ENCODE data around the gene PRKCE. TPM values are rescaled to one million over a fixed set of nuclear protein-coding genes. Genes with fewer than 3 reads are reported as not detected.

Gene PRKCE
- total RNA-seq, 1 donor, result 12.5 TPM

DNA sequence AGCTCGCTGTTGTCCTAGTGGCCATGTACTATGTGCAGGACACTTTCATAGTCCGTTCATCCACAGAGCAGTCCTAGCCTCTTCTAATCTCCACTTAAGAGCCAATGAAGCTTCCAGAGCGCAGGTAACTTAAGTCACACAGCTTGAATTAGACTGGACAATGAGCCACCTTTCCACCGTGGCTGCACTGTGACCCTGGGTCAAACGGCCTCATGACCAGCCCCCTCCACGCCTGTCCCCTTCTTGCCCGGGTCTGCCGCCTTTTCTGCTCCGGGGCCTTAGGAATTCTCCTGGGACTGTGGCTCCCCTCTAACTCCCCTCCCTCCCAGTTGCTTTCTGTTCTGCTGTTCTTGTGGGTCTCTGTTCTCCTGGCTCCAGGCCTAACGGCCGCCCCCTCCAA, 8.4 kb upstream of the PRKCE start:
- peak overlapping the region; percentile 71 for H3K4me3 ChIP-seq (ENCODE audit: low read depth, low read length)
- TF ChIP-seq, protein P1, sequence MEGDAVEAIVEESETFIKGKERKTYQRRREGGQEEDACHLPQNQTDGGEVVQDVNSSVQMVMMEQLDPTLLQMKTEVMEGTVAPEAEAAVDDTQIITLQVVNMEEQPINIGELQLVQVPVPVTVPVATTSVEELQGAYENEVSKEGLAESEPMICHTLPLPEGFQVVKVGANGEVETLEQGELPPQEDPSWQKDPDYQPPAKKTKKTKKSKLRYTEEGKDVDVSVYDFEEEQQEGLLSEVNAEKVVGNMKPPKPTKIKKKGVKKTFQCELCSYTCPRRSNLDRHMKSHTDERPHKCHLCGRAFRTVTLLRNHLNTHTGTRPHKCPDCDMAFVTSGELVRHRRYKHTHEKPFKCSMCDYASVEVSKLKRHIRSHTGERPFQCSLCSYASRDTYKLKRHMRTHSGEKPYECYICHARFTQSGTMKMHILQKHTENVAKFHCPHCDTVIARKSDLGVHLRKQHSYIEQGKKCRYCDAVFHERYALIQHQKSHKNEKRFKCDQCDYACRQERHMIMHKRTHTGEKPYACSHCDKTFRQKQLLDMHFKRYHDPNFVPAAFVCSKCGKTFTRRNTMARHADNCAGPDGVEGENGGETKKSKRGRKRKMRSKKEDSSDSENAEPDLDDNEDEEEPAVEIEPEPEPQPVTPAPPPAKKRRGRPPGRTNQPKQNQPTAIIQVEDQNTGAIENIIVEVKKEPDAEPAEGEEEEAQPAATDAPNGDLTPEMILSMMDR (IDR thresholded peaks at IDR 0.05; ENCODE audit: insufficient read depth, low read length), result no peak
- peak; percentile 15 for DNase-seq (ENCODE audit: low read depth)

DNA sequence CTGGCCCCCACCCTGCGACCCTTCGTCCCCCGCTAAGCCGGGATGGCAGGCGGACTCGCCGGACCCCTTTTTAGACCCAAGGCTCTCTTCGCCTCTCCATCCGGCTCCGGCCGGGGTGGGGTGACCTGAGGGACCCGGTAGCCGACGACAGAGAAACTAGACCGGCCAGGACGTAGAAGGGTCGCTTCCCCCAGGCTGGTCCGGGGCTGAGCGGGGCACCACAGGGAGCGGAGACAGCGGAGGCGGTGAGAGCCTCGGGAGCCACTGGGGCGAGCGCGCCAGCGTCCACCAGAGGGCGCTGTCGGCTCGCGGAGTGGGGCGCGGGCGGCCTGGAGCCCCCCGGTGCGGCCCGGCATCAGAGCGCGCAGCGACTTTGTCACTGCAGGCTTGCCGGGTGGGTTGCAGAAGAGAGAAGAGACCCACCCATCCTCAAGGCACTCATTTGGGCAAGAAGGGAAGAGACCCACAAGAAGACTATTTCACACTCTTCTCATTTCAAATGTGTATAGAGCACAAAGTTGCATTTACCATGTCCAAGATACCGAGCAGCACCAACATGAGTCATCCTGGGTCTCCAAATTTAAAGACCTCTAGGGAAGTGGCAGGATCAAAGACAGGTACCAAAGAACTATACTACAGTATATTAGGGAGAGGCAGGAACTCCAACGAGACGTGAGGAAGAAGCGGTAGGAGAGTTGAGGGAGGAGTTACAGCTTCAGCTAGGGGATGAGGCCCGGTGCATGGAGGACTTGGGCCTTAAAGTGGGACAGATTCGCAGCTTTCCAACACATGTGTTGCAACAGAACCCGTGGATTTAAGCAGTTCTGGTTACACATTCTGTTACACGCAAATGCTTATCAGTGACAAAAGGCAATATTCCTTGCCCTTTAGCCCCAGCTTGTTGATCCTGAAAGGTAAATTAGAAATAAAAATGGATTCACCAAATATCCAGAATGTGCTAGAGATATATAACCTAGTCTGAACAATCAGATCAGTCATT, 7.6 kb upstream of the PRKCE start:
- TF ChIP-seq, protein P1 (IDR thresholded peaks at IDR 0.05; ENCODE audit: insufficient read depth, low read length), result peak; percentile 69
- H3K4me3 ChIP-seq (ENCODE audit: low read depth, low read length), result peak overlapping the region; percentile 71
- DNase-seq (ENCODE audit: low read depth), result peak; percentile 42

DNA sequence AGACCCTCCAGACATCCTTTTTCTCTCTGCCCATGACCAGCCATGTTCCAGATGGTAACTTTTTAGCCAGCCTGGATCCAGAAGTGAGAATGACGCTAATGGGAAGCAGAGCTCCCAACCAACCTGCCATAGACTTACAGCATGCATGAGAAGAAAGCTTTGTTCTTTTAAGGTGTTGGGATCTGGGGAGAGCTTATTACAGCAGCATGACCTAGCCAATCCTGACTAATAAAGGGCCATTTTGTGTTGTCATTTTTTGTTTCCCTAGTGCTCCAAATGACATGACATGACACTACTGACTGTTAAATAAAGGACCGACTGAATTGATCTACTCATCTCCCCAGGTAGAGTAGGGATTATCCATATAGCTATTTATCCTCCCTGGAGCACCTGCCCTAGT, 5.2 kb upstream of the PRKCE start:
- TF ChIP-seq, protein P1 (IDR thresholded peaks at IDR 0.05; ENCODE audit: insufficient read depth, low read length), result no peak
- no peak for DNase-seq (ENCODE audit: low read depth)
- H3K4me3 ChIP-seq (ENCODE audit: low read depth, low read length), result no peak overlapping the region

DNA sequence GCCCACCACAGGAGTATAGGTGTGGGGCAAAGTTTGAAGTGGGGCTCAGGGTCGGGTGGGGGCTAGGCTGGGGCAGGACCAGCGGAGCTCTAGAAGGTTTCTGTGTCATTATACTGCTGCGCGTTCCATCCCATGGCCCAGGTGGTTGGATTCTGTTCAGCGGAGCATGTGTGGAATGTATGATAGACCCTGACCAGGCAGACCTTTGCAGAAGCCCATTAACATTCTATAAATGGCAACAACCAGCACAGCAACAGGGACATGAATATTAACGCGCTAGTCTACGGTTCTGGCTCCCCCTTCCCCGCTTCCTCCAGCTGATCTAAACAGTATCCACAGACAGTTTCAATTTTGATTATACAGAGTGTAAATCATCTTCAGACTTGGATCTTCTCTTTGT, 4.1 kb upstream of the PRKCE start:
- H3K4me3 ChIP-seq (ENCODE audit: low read depth, low read length), result no peak overlapping the region
- no peak for DNase-seq (ENCODE audit: low read depth)
- TF ChIP-seq, protein P1 (IDR thresholded peaks at IDR 0.05; ENCODE audit: insufficient read depth, low read length), result no peak

DNA sequence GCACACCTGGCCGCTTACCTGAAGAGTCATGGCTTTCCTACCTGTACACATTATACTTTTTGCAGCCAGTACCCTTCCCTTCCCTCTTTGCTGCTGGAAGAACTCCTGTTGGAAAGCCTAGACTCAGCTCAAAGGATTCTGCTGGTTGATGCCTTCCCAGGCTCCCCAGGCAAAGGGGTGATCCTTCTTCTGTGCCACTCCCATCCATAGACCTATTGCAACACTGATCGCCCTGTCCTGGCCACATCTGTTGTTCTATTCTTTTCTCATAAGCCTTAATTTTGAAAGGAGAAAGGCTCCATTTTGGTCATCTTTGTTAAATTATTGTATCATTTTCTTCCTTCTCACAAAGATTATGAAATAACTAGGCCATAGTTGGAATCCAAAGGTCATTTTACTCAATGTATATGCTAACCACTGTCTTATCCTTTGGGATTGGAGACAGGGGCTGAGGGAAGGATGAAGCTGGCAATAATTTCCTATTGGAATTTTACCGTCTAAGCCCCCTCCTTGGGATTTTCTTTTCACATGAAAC, 3.4 kb upstream of the PRKCE start:
- no peak for DNase-seq (ENCODE audit: low read depth)
- TF ChIP-seq, protein P1 (IDR thresholded peaks at IDR 0.05; ENCODE audit: insufficient read depth, low read length), result no peak
- no peak overlapping the region for H3K4me3 ChIP-seq (ENCODE audit: low read depth, low read length)

DNA sequence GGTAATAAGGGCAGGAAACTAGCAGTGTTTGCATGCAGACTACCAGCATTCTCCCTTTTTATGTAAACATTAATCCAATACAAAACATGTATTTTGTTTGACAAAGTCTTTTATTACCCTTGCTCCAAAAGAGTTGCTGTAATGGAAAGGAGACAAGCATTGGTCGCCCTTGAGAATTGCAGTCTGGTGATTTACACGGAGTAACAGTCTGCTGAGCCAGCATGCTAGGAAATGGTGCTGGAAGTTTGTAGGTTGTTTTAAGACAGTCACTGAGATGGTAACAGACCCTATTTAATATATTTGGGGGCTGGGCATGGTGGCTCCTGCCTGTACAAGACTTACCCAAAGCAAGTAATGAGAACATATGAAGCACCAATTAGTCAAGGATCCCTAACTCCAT, 2.8 kb upstream of the PRKCE start:
- TF ChIP-seq, protein P1 (IDR thresholded peaks at IDR 0.05; ENCODE audit: insufficient read depth, low read length), result no peak
- DNase-seq (ENCODE audit: low read depth), result no peak
- H3K4me3 ChIP-seq (ENCODE audit: low read depth, low read length), result no peak overlapping the region

All from fibroblast of the aortic adventitia (primary cell).